Neural cell (in vitro differentiated cells): ENCODE results near the gene LDAF1. TPM values are rescaled to one million over a fixed set of nuclear protein-coding genes. Genes with fewer than 3 reads are reported as not detected.
"Not testable (repeated sequence)": the region's sequence is repeated elsewhere in the genome, so short reads cannot be mapped to it uniquely, and the experiment has no call there.

Experiments
- H2AFZ ChIP-seq: fragments of 200-600, 300-800 bp; sonication (generic), shearing (Covaris generic); 2 replicates; pipeline ENCODE4 v1.6.0; 2014; ENCODE audit warnings: low read depth, mild to moderate bottlenecking, antibody characterized with exemption, low read length, moderate library complexity
- H3F3A ChIP-seq: fragments of 200-600 bp; shearing (Covaris generic); 2 replicates; pipeline ENCODE4 v1.6.1; 2016; ENCODE audit warnings: mild to moderate bottlenecking, moderate library complexity, mixed read lengths, antibody characterized with exemption, low read length; ENCODE audit not compliant: insufficient read depth, poor library complexity, severe bottlenecking
- H3K27ac ChIP-seq: fragments of 200-600, 300-800 bp; sonication (generic), shearing (Covaris generic); 2 replicates; pipeline ENCODE4 v1.5.1; 2014; ENCODE audit warnings: mild to moderate bottlenecking, low read length, moderate library complexity
- H3K27me3 ChIP-seq: fragments of 300-800, 200-600 bp; sonication (generic), shearing (Covaris generic); 2 replicates; pipeline ENCODE4 v1.6.0; 2014; ENCODE audit warnings: mild to moderate bottlenecking, low read depth, low read length, moderate library complexity; ENCODE audit not compliant: insufficient read depth
- H3K36me3 ChIP-seq: fragments of 300-800, 200-600 bp; sonication (generic), shearing (Covaris generic); 2 replicates; pipeline ENCODE4 v1.5.1; 2014; ENCODE audit warnings: mild to moderate bottlenecking, antibody characterized with exemption, low read length, moderate library complexity; ENCODE audit not compliant: insufficient read depth
- H3K4me2 ChIP-seq: fragments of 300-800, 200-600 bp; sonication (generic), shearing (Covaris generic); 2 replicates; pipeline ENCODE4 v1.6.0; 2014; ENCODE audit warnings: mild to moderate bottlenecking, low read length
- H3K4me3 ChIP-seq: fragments of 300-800, 200-600 bp; sonication (generic), shearing (Covaris generic); 2 replicates; pipeline ENCODE4 v1.5.1; 2014; ENCODE audit warnings: mild to moderate bottlenecking, low read length, moderate library complexity
- H3K79me2 ChIP-seq: fragments of 200-600 bp; shearing (Covaris generic); replicated peaks from 2 replicates; pipeline ENCODE4 v1.6.0; 2014; ENCODE audit warnings: mild to moderate bottlenecking, low read length, moderate library complexity; ENCODE audit not compliant: insufficient read depth
- H3K9ac ChIP-seq: fragments of 300-800, 200-600 bp; sonication (generic), shearing (Covaris generic); 2 replicates; pipeline ENCODE4 v1.6.1; 2016; ENCODE audit warnings: mild to moderate bottlenecking, low read length, mixed read lengths
- H3K9me2 ChIP-seq: fragments of 200-600 bp; shearing (Covaris generic); 2 replicates; pipeline ENCODE4 v1.6.1; 2016; ENCODE audit warnings: mild to moderate bottlenecking, low read length, mixed read lengths; ENCODE audit not compliant: insufficient read depth
- H3K9me3 ChIP-seq: fragments of 200-600, 300-800 bp; sonication (generic), shearing (Covaris generic); 2 replicates; pipeline ENCODE4 v1.6.1; 2016; ENCODE audit warnings: mild to moderate bottlenecking, mixed run types, low read length, moderate library complexity, mixed read lengths
- H4K20me1 ChIP-seq: fragments of 200-600 bp; shearing (Covaris generic); 2 replicates; pipeline ENCODE4 v1.6.1; 2016; ENCODE audit warnings: mild to moderate bottlenecking, mixed run types; ENCODE audit not compliant: insufficient read depth
- EP300 ChIP-seq: fragments of 450-650 bp; conservative IDR thresholded peaks from 2 replicates; pipeline ENCODE4 v1.6.1; 2014; ENCODE audit warnings: antibody characterized with exemption, mild to moderate bottlenecking, moderate library complexity; ENCODE audit not compliant: poor library complexity, severe bottlenecking
- EZH2 ChIP-seq: fragments of 200-600, 300-800 bp; shearing (Covaris generic), sonication (generic); IDR thresholded peaks from 2 replicates; pipeline ENCODE4 v1.6.1; 2014; ENCODE audit warnings: antibody characterized with exemption, low read length, borderline replicate concordance, mild to moderate bottlenecking; ENCODE audit not compliant: insufficient read depth, poor library complexity, severe bottlenecking
- MXI1 ChIP-seq: fragments of 450-650 bp; conservative IDR thresholded peaks from 2 replicates; pipeline ENCODE4 v1.6.1; 2014; ENCODE audit warnings: antibody characterized with exemption, mild to moderate bottlenecking; ENCODE audit not compliant: poor library complexity, severe bottlenecking
- POLR2AphosphoS5 ChIP-seq: IDR thresholded peaks from 2 replicates; pipeline ENCODE4 v1.6.1; 2012
- RAD21 ChIP-seq: fragments of 450-650 bp; conservative IDR thresholded peaks from 2 replicates; pipeline ENCODE4 v1.6.1; 2014; ENCODE audit warnings: antibody characterized with exemption, mild to moderate bottlenecking, moderate library complexity
- SMC3 ChIP-seq: fragments of 450-650 bp; conservative IDR thresholded peaks from 2 replicates; pipeline ENCODE4 v1.6.1; 2014; ENCODE audit warnings: antibody characterized with exemption, mild to moderate bottlenecking, moderate library complexity; ENCODE audit not compliant: poor library complexity
- TAF1 ChIP-seq: IDR thresholded peaks from 2 replicates; pipeline ENCODE4 v1.6.1; 2012; ENCODE audit warnings: low read depth
- polyA plus RNA-seq: library from polyadenylated mRNA; depleted of rRNA; stranded (reverse); fragments of >200 nt; gene quantifications from 2 replicates; pipeline ENCODE4 v1.2.3, GENCODE V29; 2014
- TF ChIP-seq, protein P1 (sequence below): IDR thresholded peaks from 2 replicates; pipeline ENCODE4 v1.6.1; 2012; ENCODE audit warnings: borderline replicate concordance
- TF ChIP-seq, protein P2 (sequence below): fragments of 450-650 bp; IDR thresholded peaks from 2 replicates; pipeline ENCODE4 v1.5.1; 2014; ENCODE audit warnings: antibody characterized with exemption, mild to moderate bottlenecking, moderate library complexity; ENCODE audit not compliant: poor library complexity, severe bottlenecking

LDAF1 gene
- polyA plus RNA-seq, 1 donor from 2014 or later = 10.8 TPM

DNA sequence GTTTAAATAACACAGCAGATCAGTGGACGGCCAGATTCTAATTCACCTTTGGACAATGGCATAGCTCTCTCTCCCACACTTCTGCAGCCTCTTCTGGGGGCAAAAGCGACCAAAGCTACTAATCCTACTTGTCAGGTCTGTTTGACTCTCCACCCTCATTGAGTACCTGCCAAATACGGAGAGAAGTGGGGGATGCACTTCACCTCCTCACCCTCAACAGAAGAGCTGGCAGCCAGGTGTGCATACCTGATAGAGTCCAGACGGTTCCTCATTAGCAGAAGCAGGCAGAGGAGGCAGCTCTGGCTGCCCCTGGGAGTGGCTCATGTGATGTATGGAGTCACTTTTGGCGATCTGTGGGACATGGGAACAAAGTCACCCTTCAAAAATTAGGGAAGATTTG lies 12.7 kb upstream of the LDAF1 start:
- TF ChIP-seq MXI1 (no peak), EZH2 (no peak), TAF1 (no peak), SMC3 (no peak), EP300 (no peak), POLR2AphosphoS5 (no peak), RAD21 (no peak)
- TF ChIP-seq, protein P1, sequence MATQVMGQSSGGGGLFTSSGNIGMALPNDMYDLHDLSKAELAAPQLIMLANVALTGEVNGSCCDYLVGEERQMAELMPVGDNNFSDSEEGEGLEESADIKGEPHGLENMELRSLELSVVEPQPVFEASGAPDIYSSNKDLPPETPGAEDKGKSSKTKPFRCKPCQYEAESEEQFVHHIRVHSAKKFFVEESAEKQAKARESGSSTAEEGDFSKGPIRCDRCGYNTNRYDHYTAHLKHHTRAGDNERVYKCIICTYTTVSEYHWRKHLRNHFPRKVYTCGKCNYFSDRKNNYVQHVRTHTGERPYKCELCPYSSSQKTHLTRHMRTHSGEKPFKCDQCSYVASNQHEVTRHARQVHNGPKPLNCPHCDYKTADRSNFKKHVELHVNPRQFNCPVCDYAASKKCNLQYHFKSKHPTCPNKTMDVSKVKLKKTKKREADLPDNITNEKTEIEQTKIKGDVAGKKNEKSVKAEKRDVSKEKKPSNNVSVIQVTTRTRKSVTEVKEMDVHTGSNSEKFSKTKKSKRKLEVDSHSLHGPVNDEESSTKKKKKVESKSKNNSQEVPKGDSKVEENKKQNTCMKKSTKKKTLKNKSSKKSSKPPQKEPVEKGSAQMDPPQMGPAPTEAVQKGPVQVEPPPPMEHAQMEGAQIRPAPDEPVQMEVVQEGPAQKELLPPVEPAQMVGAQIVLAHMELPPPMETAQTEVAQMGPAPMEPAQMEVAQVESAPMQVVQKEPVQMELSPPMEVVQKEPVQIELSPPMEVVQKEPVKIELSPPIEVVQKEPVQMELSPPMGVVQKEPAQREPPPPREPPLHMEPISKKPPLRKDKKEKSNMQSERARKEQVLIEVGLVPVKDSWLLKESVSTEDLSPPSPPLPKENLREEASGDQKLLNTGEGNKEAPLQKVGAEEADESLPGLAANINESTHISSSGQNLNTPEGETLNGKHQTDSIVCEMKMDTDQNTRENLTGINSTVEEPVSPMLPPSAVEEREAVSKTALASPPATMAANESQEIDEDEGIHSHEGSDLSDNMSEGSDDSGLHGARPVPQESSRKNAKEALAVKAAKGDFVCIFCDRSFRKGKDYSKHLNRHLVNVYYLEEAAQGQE = no peak
- TF ChIP-seq, protein P2, sequence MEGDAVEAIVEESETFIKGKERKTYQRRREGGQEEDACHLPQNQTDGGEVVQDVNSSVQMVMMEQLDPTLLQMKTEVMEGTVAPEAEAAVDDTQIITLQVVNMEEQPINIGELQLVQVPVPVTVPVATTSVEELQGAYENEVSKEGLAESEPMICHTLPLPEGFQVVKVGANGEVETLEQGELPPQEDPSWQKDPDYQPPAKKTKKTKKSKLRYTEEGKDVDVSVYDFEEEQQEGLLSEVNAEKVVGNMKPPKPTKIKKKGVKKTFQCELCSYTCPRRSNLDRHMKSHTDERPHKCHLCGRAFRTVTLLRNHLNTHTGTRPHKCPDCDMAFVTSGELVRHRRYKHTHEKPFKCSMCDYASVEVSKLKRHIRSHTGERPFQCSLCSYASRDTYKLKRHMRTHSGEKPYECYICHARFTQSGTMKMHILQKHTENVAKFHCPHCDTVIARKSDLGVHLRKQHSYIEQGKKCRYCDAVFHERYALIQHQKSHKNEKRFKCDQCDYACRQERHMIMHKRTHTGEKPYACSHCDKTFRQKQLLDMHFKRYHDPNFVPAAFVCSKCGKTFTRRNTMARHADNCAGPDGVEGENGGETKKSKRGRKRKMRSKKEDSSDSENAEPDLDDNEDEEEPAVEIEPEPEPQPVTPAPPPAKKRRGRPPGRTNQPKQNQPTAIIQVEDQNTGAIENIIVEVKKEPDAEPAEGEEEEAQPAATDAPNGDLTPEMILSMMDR = no peak
- H3K4me2 ChIP-seq = no peak overlapping the region
- no peaks in the 10 kb centered on the region for H3K9me3 ChIP-seq
- no peaks in the 10 kb centered on the region for H3K9me2 ChIP-seq
- no peak overlapping the region for H3K4me3 ChIP-seq
- no peak overlapping the region for H3K9ac ChIP-seq
- H4K20me1 ChIP-seq = no peaks in the 10 kb centered on the region
- no peaks in the 10 kb centered on the region for H3F3A ChIP-seq
- no peak overlapping the region for H2AFZ ChIP-seq
- H3K27ac ChIP-seq = no peak overlapping the region
- H3K27me3 ChIP-seq = no peaks in the 10 kb centered on the region
- no peaks in the 10 kb centered on the region for H3K36me3 ChIP-seq
- H3K79me2 ChIP-seq = no peaks in the 10 kb centered on the region

DNA sequence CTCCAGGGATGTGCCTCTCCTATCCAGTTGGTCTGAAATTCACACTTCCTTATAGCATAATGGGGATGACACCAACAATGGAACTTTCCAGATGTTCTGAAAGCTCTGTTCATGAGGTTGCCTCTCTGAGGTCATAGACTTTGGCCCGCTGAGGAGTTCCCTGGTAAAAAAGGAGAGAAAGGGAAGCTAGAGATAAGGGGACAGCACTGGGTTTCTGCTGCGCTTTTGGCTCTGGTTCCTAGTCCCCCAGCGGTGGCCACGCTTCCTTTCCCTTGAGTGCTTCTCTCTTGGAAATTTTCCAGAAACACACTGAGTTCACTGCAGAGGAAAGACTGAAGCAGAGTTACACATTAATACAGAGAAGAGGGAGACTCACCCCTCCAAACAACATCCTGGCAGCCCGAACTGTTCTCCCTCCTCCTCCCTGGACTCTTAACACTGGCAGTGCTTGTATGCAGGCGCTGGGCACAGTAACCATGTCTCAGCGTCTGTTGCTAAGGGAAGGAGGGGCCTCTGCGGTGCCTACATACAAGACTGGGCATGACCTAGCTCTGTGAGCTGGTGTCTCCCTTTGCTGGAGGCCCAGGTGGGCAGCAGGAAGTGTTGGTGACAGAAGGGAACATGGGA lies 8.0 kb upstream of the LDAF1 start, which contains the start of gene DNAH3:
DNAH3 (minus strand) TSS at position 472 of the 627 bp plus-strand sequence. CDS start 527 bp downstream, outside the sequence.
- Histone ChIP-seq H3K79me2 (no peaks in the 10 kb centered on the region), H3F3A (no peaks in the 10 kb centered on the region), H3K9ac (no peak within 1 kb of the TSS), H3K27me3 (no peaks in the 10 kb centered on the region), H3K27ac (no peak within 1 kb of the TSS), H3K9me3 (no peaks in the 10 kb centered on the region), H2AFZ (no peak within 1 kb of the TSS), H3K36me3 (no peaks in the 10 kb centered on the region), H3K4me2 (no peak within 1 kb of the TSS), H3K4me3 (no peak within 1 kb of the TSS), H3K9me2 (no peaks in the 10 kb centered on the region), H4K20me1 (no peaks in the 10 kb centered on the region)
- no peak for TF ChIP-seq SMC3

DNA sequence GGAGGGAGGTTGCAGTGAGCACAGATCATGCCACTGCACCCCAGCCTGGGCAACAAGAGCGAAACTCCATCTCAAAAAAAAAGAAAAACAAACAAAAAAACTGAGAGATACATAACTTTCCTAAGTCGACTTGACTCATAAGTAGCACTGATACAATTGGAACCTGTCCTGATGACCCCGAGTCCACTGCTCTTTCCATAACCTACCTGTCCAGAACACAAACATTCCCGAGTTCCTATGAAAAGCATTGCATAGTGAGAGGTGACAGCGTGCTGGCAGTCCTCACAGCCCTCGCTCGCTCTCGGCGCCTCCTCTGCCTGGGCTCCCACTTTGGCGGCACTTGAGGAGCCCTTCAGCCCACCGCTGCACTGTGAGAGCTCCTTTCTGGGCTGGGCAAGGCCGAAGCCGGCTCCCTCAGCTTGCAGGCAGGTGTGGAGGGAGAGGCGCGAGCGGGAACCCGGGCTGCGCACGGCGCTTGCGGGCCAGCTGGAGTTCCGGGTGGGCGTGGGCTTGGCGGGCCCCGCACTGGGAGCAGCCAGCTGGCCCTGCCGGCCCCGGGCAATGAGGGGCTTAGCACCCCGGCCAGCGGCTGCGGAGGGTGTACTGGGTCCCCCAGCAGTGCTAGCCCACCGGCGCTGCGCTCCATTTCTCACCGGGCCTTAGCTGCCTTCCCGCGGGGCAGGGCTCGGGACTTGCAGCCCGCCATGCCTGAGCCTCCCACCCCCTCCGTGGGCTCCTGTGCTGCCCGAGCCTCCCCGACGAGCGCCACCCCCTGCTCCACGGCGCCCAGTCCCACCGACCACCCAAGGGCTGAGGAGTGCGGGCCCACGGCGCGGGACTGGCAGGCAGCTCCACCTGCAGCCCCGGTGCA lies 6.1 kb upstream of the LDAF1 start:
- H3K27ac ChIP-seq, H4K20me1 ChIP-seq, H3K9me3 ChIP-seq, H3K9ac ChIP-seq, H2AFZ ChIP-seq, H3K27me3 ChIP-seq, H3K79me2 ChIP-seq, H3K4me2 ChIP-seq, H3K36me3 ChIP-seq, H3K4me3 ChIP-seq, H3K9me2 ChIP-seq, H3F3A ChIP-seq: not testable (repeated sequence)

DNA sequence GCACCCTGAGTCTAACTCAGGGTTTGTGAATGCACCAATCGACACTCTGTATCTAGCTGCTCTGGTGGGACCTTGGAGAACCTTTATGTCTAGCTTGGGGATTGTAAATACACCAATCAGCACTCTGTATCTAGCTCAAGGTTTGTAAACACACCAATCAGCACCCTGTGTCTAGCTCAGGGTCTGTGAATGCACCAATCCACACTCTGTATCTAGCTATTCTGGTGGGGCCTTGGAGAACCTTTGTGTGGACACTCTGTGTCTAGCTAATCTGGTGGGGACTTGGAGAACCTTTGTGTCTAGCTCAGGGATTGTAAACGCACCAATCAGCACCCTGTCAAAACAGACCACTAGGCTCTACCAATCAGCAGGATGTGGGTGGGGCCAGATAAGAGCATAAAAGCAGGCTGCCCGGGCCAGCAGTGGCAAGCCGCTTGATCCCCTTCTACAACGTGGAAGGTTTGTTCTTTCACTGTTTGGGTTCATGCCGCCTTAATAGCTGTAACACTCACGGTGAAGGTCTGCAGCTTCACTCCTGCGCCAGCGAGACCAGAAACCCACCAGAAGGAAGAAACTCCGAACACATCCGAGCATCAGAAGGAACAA lies 5.2 kb upstream of the LDAF1 start:
- H3F3A ChIP-seq, H3K9ac ChIP-seq, H3K9me2 ChIP-seq, H3K9me3 ChIP-seq, H3K4me3 ChIP-seq, H3K27me3 ChIP-seq, H2AFZ ChIP-seq, H3K79me2 ChIP-seq, H4K20me1 ChIP-seq, H3K27ac ChIP-seq, H3K36me3 ChIP-seq, H3K4me2 ChIP-seq: not testable (repeated sequence)
